IMR-90 (cell line): ENCODE measurements around the gene ANXA4. TPM values are rescaled to one million over a fixed set of nuclear protein-coding genes. Genes with fewer than 3 reads are reported as not detected.

Source experiments
- ATAC-seq: fragments of 200-7000 bp; cut with Tn5 transposase; 2 replicates; pipeline ENCODE4 v1.9.1; 2020; ENCODE audit warnings: low read depth, mild to moderate bottlenecking, moderate library complexity
- BruUV-seq: library from RNA; stranded (reverse); fragments of 400-500 nt; replicated peaks from 2 replicates; lab custom pipeline; 2021; lab: Mats Ljungman, UMichigan
- CTCF ChIA-PET: fragments of 300-600 bp; formaldehyde crosslinking; extraction: SDS; loops from one replicate; lab custom pipeline; 2021; ENCODE audit warnings: antibody characterized with exemption; lab: Yijun Ruan, JAX
- POLR2A ChIA-PET: fragments of 300-600 bp; sonication (Branson Sonifier 250); formaldehyde crosslinking; loops from one replicate; lab custom pipeline; 2022; ENCODE audit warnings: antibody characterized with exemption; ENCODE audit not compliant: unreplicated experiment; lab: Charles Lee
- DNase-seq: peaks from one replicate; pipeline ENCODE4 v3.0.0; 2013
- H2AFZ ChIP-seq: replicated peaks from 2 replicates; pipeline ENCODE3; 2013; ENCODE audit warnings: low read length, mild to moderate bottlenecking; ENCODE audit not compliant: poor library complexity
- H2AK5ac ChIP-seq: 2 replicates; pipeline ENCODE4 v1.6.1; 2013; ENCODE audit warnings: low read depth, low read length, inconsistent platforms
- H2AK9ac ChIP-seq: replicated peaks from 2 replicates; pipeline ENCODE3; 2013; ENCODE audit warnings: mild to moderate bottlenecking, low read depth, low read length, moderate library complexity; ENCODE audit not compliant: poor library complexity
- H2BK120ac ChIP-seq: 2 replicates; pipeline ENCODE4 v1.6.1; 2013; ENCODE audit warnings: low read depth, low read length, inconsistent platforms
- H2BK15ac ChIP-seq: 3 replicates; pipeline ENCODE4 v1.6.1; 2013; ENCODE audit warnings: low read depth, low read length, inconsistent platforms
- H2BK20ac ChIP-seq: 2 replicates; pipeline ENCODE4 v1.6.1; 2013; ENCODE audit warnings: low read depth, mild to moderate bottlenecking, inconsistent platforms, low read length, moderate library complexity
- H2BK5ac ChIP-seq: 2 replicates; pipeline ENCODE4 v1.6.1; 2013; ENCODE audit warnings: mild to moderate bottlenecking, low read depth, low read length, inconsistent platforms; ENCODE audit not compliant: poor library complexity, severe bottlenecking
- H3K14ac ChIP-seq: replicated peaks from 2 replicates; pipeline ENCODE4 v1.6.1; 2013; ENCODE audit warnings: low read depth, low read length, inconsistent platforms
- H3K18ac ChIP-seq: 2 replicates; pipeline ENCODE4 v1.6.1; 2013; ENCODE audit warnings: low read depth, low read length, control low read depth
- H3K23ac ChIP-seq: 2 replicates; pipeline ENCODE4 v1.6.1; 2013; ENCODE audit warnings: low read depth, low read length, inconsistent platforms
- H3K27ac ChIP-seq: 2 replicates; pipeline ENCODE4 v1.5.1; 2013; ENCODE audit warnings: mild to moderate bottlenecking, control low read depth, low read length; ENCODE audit not compliant: insufficient read depth
- H3K27me3 ChIP-seq: 2 replicates; pipeline ENCODE4 v1.6.1; 2013; ENCODE audit warnings: low read length; ENCODE audit not compliant: control insufficient read depth, insufficient read depth
- H3K36me3 ChIP-seq: 2 replicates; pipeline ENCODE4 v1.6.1; 2013; ENCODE audit warnings: low read length, mixed read lengths; ENCODE audit not compliant: control insufficient read depth, insufficient read depth
- H3K4ac ChIP-seq: 2 replicates; pipeline ENCODE4 v1.6.1; 2013; ENCODE audit warnings: low read depth, low read length, inconsistent platforms
- H3K4me1 ChIP-seq: 2 replicates; pipeline ENCODE4 v1.6.1; 2013; ENCODE audit warnings: low read length, mixed read lengths; ENCODE audit not compliant: control insufficient read depth, insufficient read depth
- H3K4me2 ChIP-seq: 2 replicates; pipeline ENCODE4 v1.6.1; 2013; ENCODE audit warnings: low read depth, mild to moderate bottlenecking, control low read depth, low read length, moderate library complexity
- H3K4me3 ChIP-seq: 2 replicates; pipeline ENCODE4 v1.5.1; 2013; ENCODE audit warnings: low read depth, mild to moderate bottlenecking, control low read depth, low read length, moderate library complexity; ENCODE audit not compliant: insufficient read depth
- H3K56ac ChIP-seq: 2 replicates; pipeline ENCODE4 v1.6.1; 2013; ENCODE audit warnings: low read length, inconsistent platforms; ENCODE audit not compliant: insufficient read depth; ENCODE audit errors: extremely low read depth
- H3K79me1 ChIP-seq, 2 experiments: 2 replicates each; pipeline ENCODE4 v1.6.1; 2013; ENCODE audit warnings: low read length in 2 of 2, inconsistent platforms in 1 of 2, low read depth in 1 of 2
- H3K9ac ChIP-seq: 2 replicates; pipeline ENCODE4 v1.6.1; 2013; ENCODE audit warnings: low read depth, low read length, control low read depth
- H3K9me1 ChIP-seq: 2 replicates; pipeline ENCODE4 v1.6.1; 2013; ENCODE audit warnings: low read length, inconsistent platforms; ENCODE audit not compliant: insufficient read depth
- H3K9me3 ChIP-seq: 2 replicates; pipeline ENCODE4 v1.6.1; 2013; ENCODE audit warnings: low read length; ENCODE audit not compliant: control insufficient read depth, insufficient read depth
- H4K20me1 ChIP-seq: 2 replicates; pipeline ENCODE4 v1.6.1; 2013; ENCODE audit warnings: low read length, inconsistent platforms; ENCODE audit not compliant: insufficient read depth
- H4K5ac ChIP-seq: 2 replicates; pipeline ENCODE4 v1.6.1; 2013; ENCODE audit warnings: mild to moderate bottlenecking, low read depth, low read length, control low read depth
- H4K8ac ChIP-seq, 2 experiments: 2 replicates each; pipeline ENCODE4 v1.6.1; 2013; ENCODE audit warnings: low read depth in 2 of 2, low read length in 2 of 2, control low read depth in 1 of 2, inconsistent platforms in 1 of 2
- H4K91ac ChIP-seq: 2 replicates; pipeline ENCODE4 v1.6.1; 2013; ENCODE audit warnings: low read depth, low read length, inconsistent platforms; ENCODE audit not compliant: insufficient read depth
- BHLHE40 ChIP-seq: fragments of 150-350 bp; IDR thresholded peaks from 2 replicates; pipeline ENCODE4 v1.6.1; 2016; ENCODE audit warnings: mild to moderate bottlenecking, low read depth, low read length
- CEBPB ChIP-seq: IDR thresholded peaks from 2 replicates; pipeline ENCODE4 v1.6.1; 2012; ENCODE audit warnings: low read depth, low read length, improper control_type of control experiment
- FOS ChIP-seq: fragments of 150-350 bp; IDR thresholded peaks from 2 replicates; pipeline ENCODE4 v1.6.1; 2016; ENCODE audit warnings: low read depth, low read length
- MAZ ChIP-seq: IDR thresholded peaks from 2 replicates; pipeline ENCODE4 v1.6.1; 2012; ENCODE audit warnings: low read depth, mild to moderate bottlenecking, low read length, improper control_type of control experiment, moderate library complexity, borderline replicate concordance
- MXI1 ChIP-seq: IDR thresholded peaks from 2 replicates; pipeline ENCODE4 v1.6.1; 2012; ENCODE audit warnings: low read depth, mild to moderate bottlenecking, low read length, moderate library complexity, borderline replicate concordance
- NFE2L2 ChIP-seq: fragments of 150-350 bp; IDR thresholded peaks from 2 replicates; pipeline ENCODE4 v1.6.1; 2016; ENCODE audit warnings: low read depth, mild to moderate bottlenecking, low read length
- POLR2A ChIP-seq: IDR thresholded peaks from 2 replicates; pipeline ENCODE4 v1.6.1; 2012; ENCODE audit warnings: mild to moderate bottlenecking, low read depth, low read length
- RAD21 ChIP-seq: IDR thresholded peaks from 2 replicates; pipeline ENCODE4 v1.6.1; 2012; ENCODE audit warnings: low read length, improper control_type of control experiment
- RCOR1 ChIP-seq: IDR thresholded peaks from 2 replicates; pipeline ENCODE4 v1.6.1; 2012; ENCODE audit warnings: mild to moderate bottlenecking, low read length, improper control_type of control experiment; ENCODE audit not compliant: insufficient replicate concordance
- RFX5 ChIP-seq: IDR thresholded peaks from 2 replicates; pipeline ENCODE4 v1.8.0; 2012; ENCODE audit warnings: low read depth, mild to moderate bottlenecking, low read length, moderate library complexity
- SMC3 ChIP-seq: fragments of 150-350 bp; IDR thresholded peaks from 2 replicates; pipeline ENCODE4 v1.6.1; 2016; ENCODE audit warnings: low read depth, mild to moderate bottlenecking, antibody characterized with exemption, low read length, moderate library complexity
- WGBS, 2 experiments: methylation state at CpG; one replicate each; pipeline versions ENCODE4 v1.1.5 to v1.1.7; 2013; ENCODE audit warnings: missing lambda C conversion rate in 2 of 2; ENCODE audit not compliant: insufficient read length in 1 of 2; ENCODE audit errors: extremely low coverage in 2 of 2; 5-methylcytosine and 5-hydroxymethylcytosine counted together
- dilution Hi-C: fragments of 300-500 bp; cut with HindIII; formaldehyde crosslinking; loops from one replicate; pipeline ENCODE4 v1.14.3; 2018; ENCODE audit warnings: low sequenced_read_pairs; ENCODE audit not compliant: unreplicated experiment
- in situ Hi-C: fragments of 300-500 bp; cut with MboI; formaldehyde crosslinking; loops from 3 replicates; pipeline ENCODE4 v1.14.3; 2019; ENCODE audit warnings: low sequenced_read_pairs, inconsistent platforms, mixed read lengths
- intact Hi-C: fragments of 100-400 bp; cut with micrococcal nuclease; formaldehyde crosslinking; loops from 2 replicates; pipeline ENCODE4 v1.10.0; 2022
- polyA plus RNA-seq, 3 experiments: library from polyadenylated mRNA; depleted of rRNA; stranded (reverse); fragments of >200 nt; gene quantifications; 2 replicates each; pipeline ENCODE4 v1.2.3, GENCODE V29; 2012; ENCODE audit warnings: low replicate concordance in 1 of 3
- total RNA-seq: library from RNA; depleted of rRNA; stranded (reverse); fragments of >200 nt; gene quantifications from 2 replicates; pipeline ENCODE4 v1.2.3, GENCODE V29; 2012
- TF ChIP-seq, protein P1 (sequence below): conservative IDR thresholded peaks from 2 replicates; pipeline ENCODE4 v1.5.1; 2012; ENCODE audit warnings: mild to moderate bottlenecking, low read depth, low read length, improper control_type of control experiment
- TF ChIP-seq, protein P2 (sequence below): fragments of 150-350 bp; IDR thresholded peaks from 2 replicates; pipeline ENCODE4 v1.6.1; 2016; ENCODE audit warnings: low read depth, mild to moderate bottlenecking, low read length, moderate library complexity, borderline replicate concordance
- TF ChIP-seq, protein P3 (sequence below): fragments of 150-350 bp; IDR thresholded peaks from 2 replicates; pipeline ENCODE4 v1.6.1; 2017; ENCODE audit warnings: mild to moderate bottlenecking, antibody characterized with exemption, low read length, low read depth

The ANXA4 gene
- total and polyA plus RNA-seq, 2 of the 4 experiments (the other 2 are of a cell fraction): 22.2 to 72.0 TPM

DNA sequence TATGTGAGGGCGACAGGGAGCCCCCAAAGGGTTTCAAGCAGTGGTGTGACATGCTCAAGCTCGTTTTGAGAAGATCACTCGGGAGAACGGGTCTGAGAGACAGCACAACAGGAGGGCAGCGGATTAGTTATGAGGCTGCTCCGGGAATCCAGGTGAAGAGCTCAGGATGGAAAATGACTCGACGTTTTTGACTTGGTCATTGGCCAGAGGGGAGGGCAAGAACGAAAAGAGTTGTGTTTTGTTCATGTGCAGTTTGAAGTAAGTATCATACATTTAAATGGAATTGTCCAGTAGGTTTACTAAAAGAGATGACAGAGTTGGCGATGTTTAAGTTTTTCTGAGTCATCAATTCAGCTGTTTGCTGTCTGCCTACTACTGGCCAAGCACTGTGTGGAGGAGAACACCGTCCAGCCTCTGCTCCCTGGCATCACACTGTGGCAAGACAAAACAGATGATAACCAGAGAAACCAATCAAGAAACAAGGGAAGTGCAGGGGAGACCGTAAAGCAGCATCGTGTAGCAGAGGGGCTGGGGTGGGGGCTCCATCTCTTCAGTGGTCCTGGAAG, 25.3 kb upstream of the ANXA4 start (continued):
- peak; percentile 32; the same call in 1 of the 2 replicates for TF ChIP-seq NFE2L2

DNA sequence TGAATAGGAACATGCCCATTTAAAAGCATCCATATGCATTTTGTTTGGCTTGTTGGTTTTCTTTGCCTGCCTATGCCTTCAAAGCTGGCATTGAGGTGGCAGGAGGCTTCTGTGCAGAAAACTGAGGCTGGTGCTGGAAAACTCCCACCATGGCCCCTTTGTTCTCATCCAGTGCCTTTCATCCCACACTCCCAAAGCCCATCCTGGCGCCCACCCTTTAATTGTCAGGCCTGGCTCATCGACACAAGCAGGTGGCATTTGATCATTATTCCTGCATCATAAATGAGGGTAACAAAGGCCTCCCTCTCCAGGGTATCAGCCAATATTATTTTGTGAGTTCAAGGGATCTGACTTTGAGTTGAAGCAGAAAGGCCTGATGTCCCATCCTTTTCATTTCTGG, 24.7 kb upstream of the ANXA4 start:
- in situ Hi-C loops: no loop called here
- TF ChIP-seq, protein P1, sequence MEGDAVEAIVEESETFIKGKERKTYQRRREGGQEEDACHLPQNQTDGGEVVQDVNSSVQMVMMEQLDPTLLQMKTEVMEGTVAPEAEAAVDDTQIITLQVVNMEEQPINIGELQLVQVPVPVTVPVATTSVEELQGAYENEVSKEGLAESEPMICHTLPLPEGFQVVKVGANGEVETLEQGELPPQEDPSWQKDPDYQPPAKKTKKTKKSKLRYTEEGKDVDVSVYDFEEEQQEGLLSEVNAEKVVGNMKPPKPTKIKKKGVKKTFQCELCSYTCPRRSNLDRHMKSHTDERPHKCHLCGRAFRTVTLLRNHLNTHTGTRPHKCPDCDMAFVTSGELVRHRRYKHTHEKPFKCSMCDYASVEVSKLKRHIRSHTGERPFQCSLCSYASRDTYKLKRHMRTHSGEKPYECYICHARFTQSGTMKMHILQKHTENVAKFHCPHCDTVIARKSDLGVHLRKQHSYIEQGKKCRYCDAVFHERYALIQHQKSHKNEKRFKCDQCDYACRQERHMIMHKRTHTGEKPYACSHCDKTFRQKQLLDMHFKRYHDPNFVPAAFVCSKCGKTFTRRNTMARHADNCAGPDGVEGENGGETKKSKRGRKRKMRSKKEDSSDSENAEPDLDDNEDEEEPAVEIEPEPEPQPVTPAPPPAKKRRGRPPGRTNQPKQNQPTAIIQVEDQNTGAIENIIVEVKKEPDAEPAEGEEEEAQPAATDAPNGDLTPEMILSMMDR: no peak
- TF ChIP-seq, protein P2, sequence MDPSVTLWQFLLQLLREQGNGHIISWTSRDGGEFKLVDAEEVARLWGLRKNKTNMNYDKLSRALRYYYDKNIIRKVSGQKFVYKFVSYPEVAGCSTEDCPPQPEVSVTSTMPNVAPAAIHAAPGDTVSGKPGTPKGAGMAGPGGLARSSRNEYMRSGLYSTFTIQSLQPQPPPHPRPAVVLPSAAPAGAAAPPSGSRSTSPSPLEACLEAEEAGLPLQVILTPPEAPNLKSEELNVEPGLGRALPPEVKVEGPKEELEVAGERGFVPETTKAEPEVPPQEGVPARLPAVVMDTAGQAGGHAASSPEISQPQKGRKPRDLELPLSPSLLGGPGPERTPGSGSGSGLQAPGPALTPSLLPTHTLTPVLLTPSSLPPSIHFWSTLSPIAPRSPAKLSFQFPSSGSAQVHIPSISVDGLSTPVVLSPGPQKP: no peak
- no peak for TF ChIP-seq BHLHE40
- TF ChIP-seq, protein P3, sequence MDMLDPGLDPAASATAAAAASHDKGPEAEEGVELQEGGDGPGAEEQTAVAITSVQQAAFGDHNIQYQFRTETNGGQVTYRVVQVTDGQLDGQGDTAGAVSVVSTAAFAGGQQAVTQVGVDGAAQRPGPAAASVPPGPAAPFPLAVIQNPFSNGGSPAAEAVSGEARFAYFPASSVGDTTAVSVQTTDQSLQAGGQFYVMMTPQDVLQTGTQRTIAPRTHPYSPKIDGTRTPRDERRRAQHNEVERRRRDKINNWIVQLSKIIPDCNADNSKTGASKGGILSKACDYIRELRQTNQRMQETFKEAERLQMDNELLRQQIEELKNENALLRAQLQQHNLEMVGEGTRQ: no peak
- TF ChIP-seq RAD21: no peak
- TF ChIP-seq MAZ: no peak
- TF ChIP-seq CEBPB: no peak
- no peak for TF ChIP-seq FOS
- no peak for TF ChIP-seq POLR2A
- TF ChIP-seq RCOR1: no peak
- no peak for TF ChIP-seq RFX5
- TF ChIP-seq SMC3: no peak
- no peak for TF ChIP-seq MXI1
- no peak for TF ChIP-seq NFE2L2

More for the DNA sequence above, 24.7 kb upstream of the ANXA4 start:
- H3K27me3 ChIP-seq: no peaks in the 10 kb centered on the region
- peak overlapping the region; percentile 2 for H2AFZ ChIP-seq
- H2BK5ac ChIP-seq: no peak overlapping the region
- no peak for DNase-seq
- no peak overlapping the region for H3K56ac ChIP-seq
- H3K9me3 ChIP-seq: no peaks in the 10 kb centered on the region
- no peak overlapping the region for H4K8ac ChIP-seq
- POLR2A ChIA-PET: no interaction called here
- no peak overlapping the region for H3K14ac ChIP-seq
- H3K9me1 ChIP-seq: peaks cover 12% of the 10 kb centered on the region
- no peak overlapping the region for H2AK9ac ChIP-seq
- no peak overlapping the region for H4K91ac ChIP-seq
- H3K4me1 ChIP-seq: 0 out of 2 replicates have a peak, but pooled peaks cover 3% of the 10 kb centered on the region
- CTCF ChIA-PET: no interaction called here
- no peak overlapping the region for H2AK5ac ChIP-seq
- H3K9ac ChIP-seq: no peak overlapping the region
- WGBS, 2 experiments: no CpG with 5 or more reads among the region's 2 CpGs
- H3K23ac ChIP-seq: no peak overlapping the region
- no peak overlapping the region for H4K5ac ChIP-seq
- no peak overlapping the region for H3K4me2 ChIP-seq
- H3K4ac ChIP-seq: no peak overlapping the region
- no peak overlapping the region for H3K27ac ChIP-seq
- no peak for ATAC-seq
- no peak overlapping the region for H3K18ac ChIP-seq
- 0 out of 4 replicates have a peak, but pooled peaks cover 0 to 5% of the 10 kb centered on the region in 2 experiments for H3K79me1 ChIP-seq
- intact Hi-C loops (no loop called here), dilution Hi-C loops (no loop called here)
- H4K20me1 ChIP-seq: no peaks in the 10 kb centered on the region
- no peak overlapping the region for H2BK20ac ChIP-seq
- H3K4me3 ChIP-seq: no peak overlapping the region
- no peak overlapping the region for H2BK15ac ChIP-seq
- BruUV-seq: no TSS peak
- H2BK120ac ChIP-seq: no peak overlapping the region
- H3K36me3 ChIP-seq: no peaks in the 10 kb centered on the region
